Esophagus muscularis mucosa (tissue), 4 donors: Measurements from ENCODE around the gene KIF26B. TPM values are rescaled to one million over a fixed set of nuclear protein-coding genes. Genes with fewer than 3 reads are reported as not detected.

ENCODE experiments used
- DNase-seq: peaks from one replicate; pipeline ENCODE4 v3.0.0-alpha.2; 2017; ENCODE audit errors: extremely low spot score
- H3K27ac ChIP-seq, 4 donors: fragments of 200-600 bp; sonication (generic); replicated peaks in 1 of 4; 1 replicate in 3 of 4; 2 replicates in 1 of 4; pipeline ENCODE4 v1.5.1; 2016 to 2019; ENCODE audit warnings: mild to moderate bottlenecking in 1 of 4
- H3K27me3 ChIP-seq, 4 donors: fragments of 200-600 bp; sonication (generic); one replicate each; pipeline versions ENCODE4 v1.5.1 to v1.6.0; 2016 to 2019
- H3K36me3 ChIP-seq, 4 donors: fragments of 200-600 bp; sonication (generic); one replicate each; pipeline ENCODE4 v1.5.1; 2016 to 2019
- H3K4me1 ChIP-seq, 4 donors: fragments of 200-600 bp; sonication (generic); one replicate each; pipeline ENCODE4 v1.5.1; 2016 to 2019
- H3K4me3 ChIP-seq, 4 donors: fragments of 200-600 bp; sonication (generic); 1 replicate in 2 of 4; 2 replicates in 2 of 4; pipeline ENCODE4 v1.5.1; 2016 to 2019; ENCODE audit warnings: mild to moderate bottlenecking in 4 of 4, moderate library complexity in 1 of 4
- H3K9me3 ChIP-seq, 4 donors: fragments of 200-600 bp; sonication (generic); 1 replicate in 3 of 4; 2 replicates in 1 of 4; pipeline ENCODE4 v1.5.1; 2016 to 2019
- CTCF ChIP-seq, 3 experiments: fragments of 200-600 bp in 2 of 3; fragments of 450-650 bp in 1 of 3; sonication (generic) in 2 of 3; IDR thresholded peaks; one replicate each; pipeline ENCODE4 v1.5.1; 2017 to 2019; ENCODE audit warnings: antibody characterized with exemption in 3 of 3, mild to moderate bottlenecking in 2 of 3, moderate library complexity in 1 of 3
- EP300 ChIP-seq: sonication (generic); formaldehyde crosslinking; IDR thresholded peaks from one replicate; pipeline ENCODE4 v1.6.1; 2017; ENCODE audit warnings: antibody characterized with exemption
- POLR2A ChIP-seq: fragments of 450-650 bp; IDR thresholded peaks from one replicate; pipeline ENCODE4 v1.6.1; 2017; ENCODE audit warnings: antibody characterized with exemption, moderate library complexity, mild to moderate bottlenecking, low read depth
- POLR2AphosphoS5 ChIP-seq, 2 donors: sonication (generic); formaldehyde crosslinking; IDR thresholded peaks; one replicate each; pipeline ENCODE4 v1.6.1; 2017; ENCODE audit warnings: antibody characterized with exemption in 2 of 2
- WGBS: methylation state at CpG from one replicate; pipeline ENCODE4 v1.1.5; 2018; 5-methylcytosine and 5-hydroxymethylcytosine counted together
- intact Hi-C: fragments of 100-400 bp; cut with DNase I; formaldehyde crosslinking; loops from one replicate; pipeline ENCODE4 v1.15.1; 2023
- total RNA-seq, 4 donors: library from RNA; depleted of rRNA; stranded (reverse); fragments of >200 nt; gene quantifications; one replicate each; pipeline versions ENCODE4 v1.1.0 to v1.2.1, GENCODE V29; 2016

The KIF26B gene
- total RNA-seq, 4 donors from 2014 or later, result 0.13 to 3.7 (median 1.3) TPM

- Histone ChIP-seq H3K4me1 (peaks cover 0 to 11% (median 0%) of the 10 kb centered on the region in 4 donors), H3K9me3 (peaks cover 0 to 3% (median 0%) of the 10 kb centered on the region in 4 donors), H3K27ac (no peak overlapping the region), H3K36me3 (no peaks in the 10 kb centered on the region), H3K4me3 (peak overlapping the region in 2 of 4 donors; percentile 12 to 17), H3K27me3 (peaks cover 0 to 8% (median 0%) of the 10 kb centered on the region in 4 donors)
- WGBS, result 54% methylated on average over 8 of the region's 8 CpGs
- DNase-seq, result no peak
- intact Hi-C loops, result loop anchor here (10.0 kb wide), 1 partner anchor 492 kb away; no protein-coding TSS in a partner anchor
- no peak for TF ChIP-seq POLR2A
- TF ChIP-seq EP300, result no peak
- no peak for TF ChIP-seq CTCF (IDR thresholded peaks at IDR 0.05)
- TF ChIP-seq POLR2AphosphoS5 (IDR thresholded peaks at IDR 0.05), result no peak
Measured at GRCh38 chr1:245512181-245512888, 357.6 kb downstream of the KIF26B start.

DNA sequence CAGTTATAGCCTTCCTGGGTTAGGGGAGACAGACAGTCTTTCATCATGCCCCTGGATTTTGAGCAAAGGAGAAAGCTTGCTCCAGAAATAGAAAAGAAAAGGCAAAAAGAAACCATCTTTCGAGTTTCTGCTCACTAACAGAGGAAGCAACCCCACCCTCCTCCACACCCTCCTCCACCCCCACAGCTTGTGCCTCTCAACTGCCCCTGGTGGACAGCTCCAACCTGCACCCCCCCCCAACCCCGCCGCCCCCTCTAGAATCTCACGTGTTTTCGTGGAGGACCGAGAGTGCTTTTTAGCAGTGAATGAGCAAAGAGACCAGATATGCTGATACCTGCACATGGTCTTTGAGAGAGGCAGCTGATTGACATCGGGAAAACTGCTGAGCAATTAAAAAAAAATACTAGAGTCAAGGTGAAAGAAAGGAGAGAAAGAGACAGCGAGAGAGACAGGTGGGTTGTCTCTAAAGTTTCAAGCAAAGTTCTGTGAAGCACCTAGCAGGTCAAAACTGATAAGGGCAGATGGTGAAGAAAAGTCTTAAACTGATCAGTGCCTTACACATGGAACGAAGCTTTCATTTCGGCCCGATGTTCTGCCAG is 358.3 kb downstream of the KIF26B start:
- H3K36me3 ChIP-seq, result no peaks in the 10 kb centered on the region
- H3K27ac ChIP-seq, result no peak overlapping the region
- H3K9me3 ChIP-seq, result peaks cover 0 to 3% (median 0%) of the 10 kb centered on the region in 4 donors
- peaks cover 0 to 8% (median 0%) of the 10 kb centered on the region in 4 donors for H3K27me3 ChIP-seq
- TF ChIP-seq POLR2A (no peak), EP300 (no peak), CTCF (IDR thresholded peaks at IDR 0.05) (peak in 1 of 3 experiments; percentile 5), POLR2AphosphoS5 (IDR thresholded peaks at IDR 0.05) (no peak)
- DNase-seq, result no peak
- H3K4me3 ChIP-seq, result peak overlapping the region in 2 of 4 donors; percentile 12 to 17
- intact Hi-C loops, result loop anchor here (10.0 kb wide), 1 partner anchor 492 kb away; no protein-coding TSS in a partner anchor
- H3K4me1 ChIP-seq, result peaks cover 0 to 11% (median 0%) of the 10 kb centered on the region in 4 donors
- WGBS, result 72% methylated on average over 11 of the region's 11 CpGs

DNA sequence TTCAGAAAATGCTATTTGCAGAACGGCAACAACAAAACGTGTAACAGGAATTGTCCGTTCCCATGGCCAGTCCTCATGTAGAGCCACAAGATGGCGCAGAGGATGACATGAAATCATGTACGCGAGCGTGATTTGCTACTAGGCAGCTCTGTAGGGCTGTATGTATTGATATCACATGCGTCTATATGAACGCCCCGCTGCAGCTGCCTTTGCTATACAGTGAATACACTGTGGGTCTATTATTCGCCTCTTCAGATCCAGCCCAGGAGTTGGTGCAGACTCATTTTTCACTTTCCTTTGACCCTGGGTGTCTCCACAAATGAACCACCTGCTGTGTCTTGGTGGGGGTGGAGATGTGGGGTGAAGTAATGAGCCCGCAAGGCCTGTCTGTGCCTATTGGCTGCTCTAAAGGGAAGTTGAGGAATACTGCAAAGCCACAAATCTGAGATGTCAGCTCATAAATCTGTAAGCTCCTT is 361.5 kb downstream of the KIF26B start:
- TF ChIP-seq CTCF (IDR thresholded peaks at IDR 0.05) (peak in 1 of 3 experiments; percentile 24), EP300 (no peak)
- Histone ChIP-seq H3K4me3 (no peak overlapping the region), H3K27ac (no peak overlapping the region), H3K4me1 (peaks cover 0 to 11% (median 0%) of the 10 kb centered on the region in 4 donors), H3K36me3 (no peaks in the 10 kb centered on the region), H3K9me3 (no peaks in the 10 kb centered on the region), H3K27me3 (no peaks in the 10 kb centered on the region)
- intact Hi-C loops, result loop anchor here (10.0 kb wide), 1 partner anchor 488 kb away; no protein-coding TSS in a partner anchor
- DNase-seq, result no peak
- WGBS, result 79% methylated on average over 12 of the region's 12 CpGs

GRCh38 chr1:245520611-245521010 is 365.8 kb downstream of the KIF26B start:
- no peak for TF ChIP-seq EP300
- no peak for TF ChIP-seq POLR2AphosphoS5 (IDR thresholded peaks at IDR 0.05)
- TF ChIP-seq CTCF (IDR thresholded peaks at IDR 0.05), result no peak
- no peak for TF ChIP-seq POLR2A

More at GRCh38 chr1:245520611-245521010, 365.8 kb downstream of the KIF26B start:
- Histone ChIP-seq H3K27ac (no peak overlapping the region), H3K27me3 (no peaks in the 10 kb centered on the region), H3K4me1 (no peaks in the 10 kb centered on the region), H3K36me3 (no peaks in the 10 kb centered on the region), H3K9me3 (no peaks in the 10 kb centered on the region), H3K4me3 (no peak overlapping the region)
- DNase-seq, result no peak
- WGBS, result 92% methylated on average over 1 of the region's 1 CpG
- intact Hi-C loops, result no loop called here
